Stimulated activated CD8-positive, alpha-beta memory T cell treated with anti-CD3 and anti-CD28 coated beads, Interleukin-4, amount 100 ng/mL, for 4 hours (primary cell): ENCODE data around the gene SUPT3H.
A peak's percentile ranks its signal among the peaks of the same experiment; 100 is the strongest.

Experiments used
- DNase-seq, 2 donors: peaks; one replicate each; pipeline ENCODE4 v3.0.0-alpha.2; 2020; ENCODE audit warnings: low read depth in 2 of 2, low spot score in 1 of 2

Gene SUPT3H

DNA sequence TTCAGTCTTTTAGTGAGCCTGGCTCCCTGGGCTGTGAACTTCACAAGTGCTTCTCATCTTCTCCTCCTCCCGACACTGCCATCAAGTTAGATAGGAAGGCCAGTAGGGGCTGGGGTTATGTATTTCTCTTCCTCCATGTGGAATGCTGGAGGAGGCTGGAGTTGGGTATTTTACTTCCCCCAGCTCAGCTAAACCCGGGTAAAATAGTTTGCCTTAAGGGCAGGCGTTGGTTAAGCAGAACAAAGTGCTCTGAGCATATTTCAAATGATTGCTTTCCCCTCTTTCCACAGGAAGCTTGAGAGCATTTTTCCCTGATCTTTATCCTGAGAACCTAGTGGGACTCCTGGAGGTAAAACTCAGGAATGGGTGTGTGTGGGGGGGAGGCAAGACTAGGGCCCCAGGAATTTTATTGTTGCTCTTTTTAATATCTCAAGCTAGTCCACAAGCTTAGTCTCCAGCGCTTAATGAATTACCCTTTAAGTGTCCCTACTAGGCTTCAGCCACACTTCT lies 16.9 kb upstream of the SUPT3H start:
- DNase-seq, result no peak

DNA sequence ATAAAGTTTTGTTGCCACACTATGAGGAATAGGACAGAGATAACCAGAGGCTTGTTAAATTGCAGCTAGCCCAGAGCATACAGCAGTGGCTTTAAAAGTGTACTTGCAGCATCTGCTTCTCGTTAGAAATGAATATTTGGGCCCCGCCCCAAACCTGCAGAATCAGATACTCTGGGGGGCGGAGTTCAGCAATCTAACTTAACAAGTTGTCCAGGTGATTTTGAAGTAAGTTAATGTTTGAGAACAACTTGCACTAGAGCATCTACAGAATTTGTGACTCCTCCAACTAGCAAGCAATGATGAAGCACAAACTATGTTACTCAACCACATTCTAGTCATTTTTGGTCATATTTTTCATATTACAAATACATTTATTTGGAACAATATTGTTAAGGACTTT lies 10.6 kb upstream of the SUPT3H start:
- DNase-seq, result no peak

DNA sequence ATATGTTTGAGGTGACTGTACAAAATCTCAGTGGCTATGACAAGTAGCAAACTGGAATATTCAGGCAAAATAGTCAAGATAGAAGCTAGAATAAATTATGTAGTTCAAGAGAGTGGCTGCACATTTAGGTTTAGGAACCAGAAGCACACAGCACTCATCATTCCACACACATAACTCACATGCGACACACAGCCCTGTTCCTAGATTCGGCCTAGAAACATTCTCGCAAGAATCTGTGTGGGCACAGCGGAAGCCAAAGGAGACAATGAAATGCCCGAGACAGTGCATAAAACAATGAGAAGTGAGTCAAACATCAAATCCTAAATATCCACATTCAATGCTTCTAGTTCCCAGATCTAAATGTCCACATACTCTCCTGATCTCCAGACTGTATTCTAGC lies 9.5 kb upstream of the SUPT3H start:
- DNase-seq, result no peak

DNA sequence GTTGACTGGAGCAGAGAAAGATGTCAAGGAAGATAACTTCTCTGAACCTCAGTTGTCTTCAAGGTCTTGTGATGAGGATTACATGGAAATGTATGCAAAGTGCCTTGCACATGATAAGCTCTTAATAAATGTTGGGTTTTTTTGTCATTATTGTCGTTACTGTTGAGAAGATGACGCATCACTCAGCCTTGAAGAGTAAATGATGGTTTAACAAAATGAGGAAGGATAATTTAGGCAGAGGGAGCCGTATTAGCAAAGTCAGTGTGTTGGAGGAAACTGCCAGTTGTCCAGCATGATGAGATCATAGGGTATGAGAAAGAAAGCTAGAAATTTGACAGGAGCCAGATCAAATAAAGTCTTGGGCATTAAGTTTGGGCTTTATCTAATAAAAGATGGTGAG lies 8.8 kb upstream of the SUPT3H start:
- DNase-seq, result no peak

DNA sequence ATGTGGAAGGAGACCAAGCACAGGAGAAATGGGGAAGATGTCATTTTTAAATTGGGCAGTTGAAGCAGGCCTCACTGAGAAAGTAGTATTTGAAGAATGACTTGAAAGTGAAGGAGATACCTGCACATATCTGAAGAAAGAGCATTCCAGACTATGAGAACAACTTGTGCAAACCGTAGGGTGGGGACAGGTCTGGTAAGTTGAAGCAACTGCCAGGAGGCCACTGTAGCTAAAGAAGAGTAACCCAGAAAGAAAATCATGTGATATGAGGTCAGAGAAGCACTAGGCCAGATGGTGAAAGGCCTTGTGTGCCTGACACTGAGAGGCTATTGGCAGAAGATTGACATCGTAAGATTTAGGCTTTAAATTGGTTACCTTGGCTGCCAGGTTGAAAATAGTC lies 4.7 kb upstream of the SUPT3H start:
- DNase-seq, result no peak

DNA sequence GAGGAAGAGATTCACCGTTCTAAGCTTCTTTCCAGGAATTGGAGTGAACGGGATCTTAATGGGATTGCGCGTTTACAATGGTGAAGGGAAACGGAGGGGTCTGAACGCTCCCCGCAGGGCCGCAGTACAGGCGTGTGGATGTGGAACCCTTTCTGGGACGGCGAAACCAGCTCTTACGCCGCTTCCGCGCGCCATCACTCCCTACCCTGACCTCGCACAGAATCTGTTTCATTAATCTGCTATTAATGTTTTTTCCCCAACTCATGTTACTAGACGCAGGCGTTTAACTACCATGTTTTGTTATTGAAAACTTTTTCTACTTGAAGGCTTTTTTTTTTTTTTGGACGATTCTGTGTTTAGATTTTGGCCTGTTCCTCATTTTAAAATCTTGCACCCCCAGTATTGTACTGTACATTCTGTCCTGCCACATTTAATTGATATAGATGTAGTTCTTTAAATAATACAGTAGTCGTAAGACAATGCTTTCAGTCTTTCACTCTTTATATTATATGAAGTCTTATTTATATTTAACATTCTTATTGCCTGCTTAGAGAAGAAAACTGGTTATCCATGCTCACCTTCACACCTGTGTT lies 696 bp upstream of the SUPT3H start:
- peak in 1 of 2 donors; percentile 1 for DNase-seq

DNA sequence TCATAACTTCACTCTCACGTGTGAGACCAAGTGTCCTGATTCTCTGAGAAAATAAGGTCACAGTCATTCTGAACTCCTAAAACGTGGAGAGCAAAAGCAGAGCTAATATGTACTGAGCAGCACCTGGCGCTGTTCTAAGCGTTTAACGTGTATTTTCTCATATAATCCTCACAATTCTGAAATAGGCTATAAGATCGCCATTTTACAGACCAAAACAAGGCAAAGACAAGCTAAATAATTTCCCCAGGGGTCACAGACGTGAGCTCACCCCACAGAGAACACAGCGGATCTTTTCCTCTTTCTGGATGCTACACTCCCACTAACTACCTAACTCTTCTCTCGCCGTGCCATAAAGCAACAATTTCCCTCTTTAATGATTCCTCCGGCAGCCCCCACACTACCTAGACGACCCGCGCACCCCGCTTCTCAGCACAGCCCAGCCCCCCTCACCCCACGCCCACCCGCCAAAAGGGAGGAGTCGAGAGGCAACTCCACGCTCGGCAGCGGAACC lies 636 bp downstream of the SUPT3H start:
- DNase-seq, result peak; percentile 72 to 81

DNA sequence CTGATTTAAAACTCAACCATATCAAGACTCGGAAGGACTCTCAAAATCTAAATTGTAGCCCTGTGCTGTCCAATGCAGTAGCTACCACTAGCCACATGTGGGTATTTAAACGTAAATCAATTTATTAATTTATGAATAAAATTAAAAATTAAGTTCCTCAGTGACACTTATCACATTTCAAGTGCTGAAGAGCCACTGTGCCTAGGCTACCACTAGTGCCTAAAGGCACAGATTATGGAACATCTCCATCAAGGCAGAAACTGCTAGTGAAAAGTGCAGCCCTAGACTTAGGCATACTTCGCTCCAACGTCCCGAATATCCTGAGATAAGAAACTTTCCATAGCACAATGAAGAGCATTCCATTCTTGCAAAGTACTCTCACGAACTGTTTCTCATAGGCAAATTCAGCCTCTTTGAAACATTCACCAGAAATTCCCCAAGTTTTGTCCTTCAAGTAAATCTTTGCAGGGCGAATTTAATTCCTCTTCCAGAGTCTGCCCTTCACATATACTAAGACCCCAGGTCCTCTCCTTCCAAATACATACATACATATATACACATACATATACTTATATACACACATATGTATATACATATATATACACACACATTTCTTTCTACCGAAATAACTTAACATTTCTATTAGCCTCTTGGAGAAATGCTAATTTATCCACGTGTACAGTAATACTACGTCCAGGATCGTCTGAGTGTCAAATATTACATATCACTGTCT lies 1.3 kb downstream of the SUPT3H start:
- no peak for DNase-seq

DNA sequence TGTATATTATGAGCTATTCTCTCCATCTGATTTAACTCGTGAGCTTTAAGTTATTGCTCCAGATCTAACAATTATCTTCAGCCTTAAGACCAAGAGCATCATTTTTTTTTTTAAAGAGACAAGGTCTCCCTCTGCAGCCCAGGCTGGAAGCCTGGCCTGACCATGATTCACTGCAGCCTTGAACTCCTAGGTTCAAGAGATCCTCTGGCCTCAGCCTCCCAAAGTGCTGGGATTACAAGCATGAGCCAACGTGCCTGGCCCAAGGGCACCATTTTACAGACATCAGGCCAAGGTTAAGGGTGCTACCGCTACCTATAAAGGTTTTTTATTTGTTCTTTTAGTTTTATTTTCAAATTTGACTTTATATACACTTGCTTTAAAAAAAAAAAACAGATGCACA lies 2.3 kb downstream of the SUPT3H start:
- no peak for DNase-seq

DNA sequence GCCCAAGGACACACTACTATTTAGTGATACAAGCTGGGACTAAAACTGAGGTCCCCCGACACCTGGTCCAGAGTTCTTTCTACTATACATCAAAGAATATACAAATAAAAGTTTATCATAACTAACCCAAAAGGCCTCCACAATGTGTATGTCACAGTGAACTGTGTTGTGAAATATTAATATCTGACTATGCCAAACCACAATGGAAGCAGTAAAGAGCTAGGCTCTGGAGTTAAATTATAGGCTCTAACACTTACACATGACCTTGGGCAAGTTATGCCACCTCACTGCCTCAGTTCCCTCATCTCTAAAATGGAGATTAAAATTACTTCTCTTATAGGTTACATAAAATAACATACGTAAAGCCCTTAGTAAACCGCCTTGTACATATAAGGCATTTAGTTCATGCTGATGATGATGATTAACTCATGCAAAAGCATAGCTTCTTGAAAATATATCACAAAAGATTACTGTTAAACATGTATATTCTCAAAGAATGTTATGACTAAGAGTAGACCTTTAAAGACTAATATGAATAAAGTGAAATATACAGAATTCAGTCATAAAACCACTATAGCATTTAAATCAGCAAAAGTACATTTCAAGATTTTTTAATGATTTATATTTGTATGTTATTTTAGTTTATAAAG lies 5.7 kb downstream of the SUPT3H start:
- no peak for DNase-seq

DNA sequence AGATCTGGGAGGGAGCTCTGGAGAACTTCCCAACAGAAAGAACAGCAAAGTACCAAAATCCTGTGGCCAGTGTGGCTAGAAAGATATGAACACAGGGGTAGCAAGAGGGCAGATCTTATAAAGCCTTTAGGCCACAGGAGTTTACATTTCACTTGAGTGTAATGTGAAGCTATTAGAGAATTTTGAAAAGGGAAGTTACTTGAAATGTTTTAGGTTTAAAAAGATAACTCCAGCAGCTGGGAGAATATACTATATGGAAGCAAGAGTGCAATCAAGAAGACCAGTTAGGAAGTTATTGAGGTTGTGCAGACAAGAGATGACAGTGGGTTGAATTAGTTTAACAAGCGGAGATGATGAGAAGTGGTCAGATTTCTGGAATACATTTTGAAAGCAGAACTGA lies 7.9 kb downstream of the SUPT3H start:
- DNase-seq, result no peak

DNA sequence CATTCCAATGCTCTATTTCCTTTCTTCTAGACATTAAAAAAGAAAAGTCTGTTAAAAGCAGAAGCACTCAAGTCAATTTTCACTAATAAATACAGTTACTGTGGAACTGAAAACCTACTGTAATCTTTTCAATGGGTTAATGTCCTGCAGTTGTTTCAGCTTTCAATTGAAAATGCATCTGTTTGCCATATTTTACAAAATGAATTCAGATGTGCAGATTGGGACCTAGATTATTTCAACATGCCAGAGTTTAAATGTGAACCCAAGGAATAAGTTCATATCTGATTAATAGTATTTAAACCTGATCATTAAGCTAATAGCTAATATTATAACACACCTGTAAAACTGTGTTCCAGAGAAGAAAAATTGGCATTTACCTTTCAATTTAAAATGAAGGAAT lies 9.7 kb downstream of the SUPT3H start:
- no peak for DNase-seq

DNA sequence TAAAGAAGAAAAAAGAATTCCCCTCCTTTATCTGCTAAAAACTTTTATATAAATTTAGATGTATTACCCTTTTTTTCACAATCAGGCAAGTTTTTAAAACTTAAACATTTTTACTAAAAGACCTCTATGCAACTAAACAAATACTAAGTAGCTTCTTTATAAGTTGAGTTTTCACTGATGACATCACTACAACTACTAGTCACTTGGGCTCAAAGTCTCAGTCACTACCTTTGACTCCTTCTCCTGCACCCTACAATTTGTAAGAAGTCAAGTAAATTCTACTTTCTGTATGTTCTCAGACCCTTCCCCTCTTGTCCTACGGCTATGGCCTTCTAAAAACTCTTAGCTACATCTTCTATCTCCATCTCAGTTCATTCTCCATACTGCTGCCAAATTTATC lies 11.2 kb downstream of the SUPT3H start:
- no peak for DNase-seq

DNA sequence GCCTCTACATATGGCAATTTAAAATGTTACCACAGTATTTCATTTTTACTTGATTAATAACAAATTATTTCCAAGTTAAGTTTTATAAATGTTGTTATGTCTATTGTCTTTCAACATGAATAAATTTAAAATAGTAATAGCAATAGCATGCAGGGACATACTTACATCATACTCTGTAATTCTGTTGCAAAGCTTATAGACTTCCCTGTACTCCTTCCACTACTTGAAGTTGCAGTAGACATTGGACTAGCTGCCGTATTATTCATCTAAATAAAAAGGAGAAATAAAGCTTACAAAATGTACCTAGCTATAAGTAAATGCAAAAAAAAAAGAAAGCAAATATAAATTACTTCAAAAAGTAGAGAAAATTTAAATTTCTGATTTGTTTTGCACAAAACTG lies 12.7 kb downstream of the SUPT3H start:
- no peak for DNase-seq

DNA sequence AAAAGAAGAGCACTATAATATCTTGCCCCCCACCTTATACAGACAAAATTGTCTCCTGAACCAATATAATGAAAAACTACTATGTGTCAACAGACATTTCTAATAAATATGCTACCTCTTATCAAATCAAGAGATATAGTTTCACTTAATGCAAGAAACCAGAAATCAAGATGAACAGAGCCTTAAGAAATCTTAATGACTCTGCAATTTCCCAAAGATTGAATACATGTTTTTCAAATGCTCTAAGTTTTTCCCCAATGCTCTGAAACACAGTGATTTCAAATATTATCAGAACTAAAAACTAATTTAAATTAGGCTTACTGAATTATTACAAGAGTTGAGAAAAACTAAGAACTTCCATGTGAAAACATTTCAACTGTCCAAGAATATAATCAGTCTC lies 13.3 kb downstream of the SUPT3H start:
- no peak for DNase-seq

DNA sequence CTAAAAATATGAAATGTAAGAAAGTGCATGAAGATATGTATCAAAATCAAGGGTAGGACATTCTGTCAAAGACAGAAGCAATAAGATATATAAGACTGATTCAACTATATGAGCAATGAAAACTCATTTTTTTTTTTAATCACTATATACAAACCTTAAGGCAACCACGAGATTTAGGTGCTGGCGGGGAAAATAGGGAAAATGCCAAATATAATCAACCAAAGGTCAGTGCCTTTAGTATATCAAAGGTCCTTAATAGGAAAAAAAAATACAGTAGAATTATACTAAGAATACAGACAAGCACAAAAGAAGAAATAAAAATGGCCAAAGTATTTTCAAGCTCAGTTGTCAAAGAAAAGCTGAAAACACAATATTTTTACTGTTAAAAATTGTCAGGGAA lies 24.1 kb downstream of the SUPT3H start:
- DNase-seq, result no peak

DNA sequence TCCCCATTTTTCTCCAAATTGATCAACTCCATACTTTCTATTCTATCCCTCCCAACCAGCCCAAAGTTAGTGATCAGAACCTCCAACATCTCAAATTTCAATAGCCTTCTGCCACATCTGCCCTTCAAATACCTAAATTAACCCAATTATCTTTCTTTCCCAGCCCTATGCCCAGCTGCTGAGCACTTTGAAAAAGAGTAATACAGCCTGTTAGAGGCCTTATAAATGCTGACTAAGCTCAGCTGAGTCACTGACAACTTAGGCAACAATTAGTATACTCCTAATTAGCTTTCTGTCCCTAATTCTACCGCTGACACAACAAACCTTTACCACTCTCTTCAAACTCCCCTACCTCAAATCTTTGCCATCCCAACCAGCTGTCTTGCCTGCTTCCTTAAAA lies 26.1 kb downstream of the SUPT3H start:
- no peak for DNase-seq

DNA sequence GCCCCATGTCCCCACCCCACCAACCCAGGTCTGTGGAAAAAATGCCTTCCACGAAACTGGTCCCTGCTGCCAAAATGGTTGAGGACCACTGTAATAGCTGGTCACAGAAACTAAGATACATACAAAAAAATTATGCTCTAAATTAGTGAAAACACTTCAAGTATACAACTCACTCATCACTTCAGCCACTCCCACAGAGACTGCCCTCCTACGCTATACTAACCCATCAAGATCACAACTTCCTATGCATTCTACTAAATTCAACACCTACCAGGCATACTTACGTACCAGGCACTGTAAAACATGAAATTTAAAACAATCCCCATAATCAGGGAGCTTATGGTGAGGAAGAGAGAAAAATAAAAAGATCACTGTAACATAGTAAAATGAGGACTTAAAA lies 26.7 kb downstream of the SUPT3H start:
- DNase-seq, result no peak

DNA sequence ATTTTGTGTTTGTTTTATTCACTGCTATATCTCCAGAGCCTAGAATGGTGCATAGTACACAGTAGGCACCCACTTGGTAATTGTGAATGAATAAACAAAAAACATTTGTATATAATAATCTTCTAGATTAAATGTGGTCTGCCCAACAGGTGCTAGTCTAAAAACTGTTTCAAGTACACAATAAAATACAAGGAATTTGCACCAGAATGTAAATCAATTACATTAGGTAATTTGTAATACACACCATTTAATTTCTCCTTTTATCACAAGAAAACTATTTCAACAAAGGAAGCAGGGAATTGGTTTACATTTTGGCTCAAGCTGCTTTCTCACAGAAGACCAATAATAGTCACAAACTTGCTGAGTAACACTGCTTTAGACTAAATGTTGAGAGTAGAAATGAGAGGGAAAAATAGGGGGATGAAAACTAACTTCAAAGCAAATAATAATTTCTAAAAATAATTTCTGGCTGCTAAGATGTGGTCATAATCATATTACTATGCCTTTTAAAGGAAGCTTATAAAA lies 27.5 kb downstream of the SUPT3H start:
- no peak for DNase-seq

DNA sequence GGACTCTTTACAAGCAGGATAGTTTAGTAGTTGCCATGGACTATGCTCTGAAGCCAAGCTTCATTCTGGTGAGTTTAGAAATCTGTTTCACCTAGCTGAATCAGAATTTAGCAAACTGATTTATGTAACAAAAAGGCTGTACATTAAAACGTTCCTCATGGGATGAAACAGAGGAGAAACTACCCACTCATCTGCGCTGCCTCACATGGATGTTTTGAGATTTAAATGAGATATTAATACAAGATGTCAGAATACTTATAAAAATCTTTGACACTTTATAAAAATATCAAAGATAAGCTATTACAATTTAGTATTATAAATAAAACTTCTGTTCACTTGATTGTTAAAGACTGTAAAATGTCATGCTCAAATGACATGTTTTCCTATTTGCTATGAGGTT lies 32.8 kb downstream of the SUPT3H start:
- DNase-seq, result no peak

DNA sequence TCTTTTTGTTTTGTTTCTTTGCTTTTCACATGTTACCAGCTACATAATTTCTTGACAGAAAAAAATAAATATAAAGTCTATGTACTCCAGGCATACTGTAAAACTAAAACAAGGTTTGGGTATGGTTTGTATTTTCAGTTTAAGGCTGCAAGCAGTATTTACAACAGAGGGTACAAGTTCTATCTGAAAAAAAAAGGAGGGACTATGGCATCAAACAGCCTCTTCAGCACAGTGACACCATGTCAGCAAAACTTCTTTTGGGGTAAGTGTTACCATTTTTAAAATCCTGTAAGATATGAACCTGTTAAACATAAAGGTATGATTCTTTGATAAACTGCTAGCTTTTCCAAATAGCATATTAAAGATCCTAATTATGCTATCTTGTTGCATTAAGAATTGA lies 49.2 kb downstream of the SUPT3H start:
- no peak for DNase-seq

DNA sequence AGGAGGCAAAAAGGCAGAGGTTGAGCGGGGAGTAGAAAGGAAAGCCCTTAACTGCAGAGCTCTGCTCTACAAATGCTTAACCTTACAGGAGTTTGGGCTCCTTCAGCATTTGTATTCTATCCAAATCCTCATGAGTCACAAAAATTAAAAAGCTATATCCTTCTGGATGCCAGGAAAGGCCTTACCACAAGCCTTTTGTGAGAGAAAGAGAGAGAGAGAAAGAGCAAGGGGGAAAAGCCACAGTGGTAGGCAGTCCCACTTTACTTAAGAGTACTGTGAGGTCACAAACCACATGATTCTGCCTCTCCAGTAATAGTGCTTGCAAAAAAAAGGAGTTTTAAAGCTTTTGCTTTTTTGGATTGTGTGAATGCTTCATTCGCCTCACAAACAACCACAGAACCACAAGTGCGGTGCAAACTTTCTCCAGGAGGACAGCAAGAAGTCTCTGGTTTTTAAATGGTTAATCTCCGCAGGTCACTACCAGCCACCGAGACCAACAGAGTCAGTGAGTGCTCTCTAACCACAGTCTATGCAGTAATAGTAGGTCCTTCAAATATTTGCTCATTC lies 49.7 kb downstream of the SUPT3H start, which contains the start of gene RUNX2:
RUNX2 (plus strand) TSS at position 375 of the 567 bp plus-strand sequence. CDS start 397 bp downstream, outside the sequence.
- no peak for DNase-seq
